ENCODE measurements around the gene ZFPL1. TPM values are rescaled to one million over a fixed set of nuclear protein-coding genes. Genes with fewer than 3 reads are reported as not detected.

The ZFPL1 gene
- total and polyA plus RNA-seq, 9 of the 15 experiments (the other 6 are each of a cell fraction or from before 2014, with no cell fraction given) = 3.7 to 37.5 (median 22.7) TPM

GRCh38 chr11:65083834-65084597 lies at the start of gene ZFPL1, which contains the start of gene CDCA5 (continued):
- peak; percentile 78; the same call in 1 of the 2 replicates for TF ChIP-seq MBD2 (IDR thresholded peaks at IDR 0.05; ENCODE audit: borderline replicate concordance, low read depth)
- peak; percentile 87 for TF ChIP-seq HCFC1 (IDR thresholded peaks at IDR 0.05; ENCODE audit: low read depth, low read length)
- no peak for TF ChIP-seq ZNF140 (CRISPR knock-in tag; IDR thresholded peaks at IDR 0.05)
- TF ChIP-seq VEZF1 (CRISPR knock-in tag; IDR thresholded peaks at IDR 0.05) = peak; percentile 77
- TF ChIP-seq POLR2AphosphoS5 (IDR thresholded peaks at IDR 0.05; ENCODE audit: control insufficient read depth, insufficient read depth, low read depth, low read length) = peak; percentile 67; the same call in 1 of the 2 replicates
- peak; percentile 67 for TF ChIP-seq POU5F1 (IDR thresholded peaks at IDR 0.05; ENCODE audit: borderline replicate concordance, low read depth, low read length, partially characterized antibody)
- peak; percentile 89 for TF ChIP-seq ATF3 (IDR thresholded peaks at IDR 0.05)
- TF ChIP-seq ATF3 (CRISPR knock-in tag; conservative IDR thresholded peaks at IDR 0.05) = peak; percentile 66; the same call in 1 of the 2 replicates
- peak; percentile 33 to 99; a peak in 3 of 4 replicates for TF ChIP-seq HDAC1 (IDR thresholded peaks at IDR 0.05)
- peak; percentile 97 for TF ChIP-seq ARID4B (CRISPR knock-in tag; IDR thresholded peaks at IDR 0.05)
- no peak for TF ChIP-seq ZC3H8 (IDR thresholded peaks at IDR 0.05)
- peak; percentile 92 for TF ChIP-seq E2F1 (CRISPR knock-in tag; IDR thresholded peaks at IDR 0.05)
- TF ChIP-seq SRF (CRISPR knock-in tag; IDR thresholded peaks at IDR 0.05) = peak in 1 of 2 experiments; percentile 54; a peak in 1 of 4 replicates
- TF ChIP-seq MLX (CRISPR knock-in tag; conservative IDR thresholded peaks at IDR 0.05) = no peak
- TF ChIP-seq EGR1 (conservative IDR thresholded peaks at IDR 0.05) = peak; percentile 66
- TF ChIP-seq RB1 (IDR thresholded peaks at IDR 0.05; ENCODE audit: low read depth) = peak; percentile 85

Data from K562 (cell line).